ENCODE data around the gene KANSL1.
"Not testable (repeated sequence)": the region's sequence is repeated elsewhere in the genome, so short reads cannot be mapped to it uniquely, and the experiment has no call there.

KANSL1 gene

DNA sequence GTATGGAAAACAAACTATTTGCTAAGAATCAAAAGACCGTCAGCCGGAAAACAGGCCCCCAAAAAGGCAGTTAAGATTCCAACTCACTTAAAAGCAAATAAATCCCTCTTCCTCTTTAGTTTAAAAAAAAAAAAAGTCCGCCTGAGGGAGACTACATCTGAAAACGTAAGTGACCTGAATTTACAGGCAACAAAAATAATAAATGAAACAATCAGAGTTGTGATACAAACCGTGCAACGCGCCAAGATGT lies 1.1 kb downstream of the KANSL1 start:
- DNase-seq (ENCODE audit: low read depth in 3 of 3): no peak

DNA sequence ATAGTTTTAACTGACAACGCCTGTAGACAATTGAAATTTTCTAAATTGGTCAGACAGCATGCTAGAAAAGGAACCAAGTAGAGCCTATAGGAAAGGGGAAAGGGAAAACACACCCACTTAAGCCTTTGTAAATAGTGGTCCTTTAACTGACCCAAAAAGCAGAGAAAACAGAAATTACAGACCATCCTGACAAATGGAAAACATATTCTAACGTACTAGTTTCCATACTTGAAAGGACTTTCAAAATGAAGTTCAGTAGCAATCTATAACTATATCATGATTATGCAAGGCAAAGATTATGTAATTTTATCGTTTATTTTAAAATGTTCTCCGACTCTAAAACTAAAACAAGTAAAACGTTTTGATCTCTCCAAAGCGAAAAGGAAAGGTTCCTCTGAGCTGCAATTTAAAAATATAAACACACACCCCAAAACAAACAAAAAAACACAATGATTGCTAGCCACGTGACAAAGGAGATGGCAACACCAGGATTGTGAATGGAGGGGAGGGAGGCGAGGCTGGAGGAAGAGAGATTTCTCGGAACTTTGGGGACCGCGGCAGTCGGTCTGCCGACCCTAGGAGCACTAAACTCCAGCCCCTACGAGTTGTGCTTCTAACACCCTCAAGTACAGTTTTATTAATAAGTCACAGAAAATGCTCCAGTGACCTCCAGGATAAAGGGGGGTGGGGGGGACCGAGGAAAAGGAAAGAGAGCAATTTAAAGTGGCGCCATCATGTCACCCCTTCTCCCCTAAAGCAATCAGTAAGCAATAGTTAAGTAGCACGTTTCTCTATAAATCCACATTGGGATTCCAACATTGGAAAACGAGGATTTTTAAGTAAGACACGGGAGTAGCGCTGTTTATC lies 1.7 kb downstream of the KANSL1 start:
- no peak for DNase-seq (ENCODE audit: low read depth in 3 of 3)

DNA sequence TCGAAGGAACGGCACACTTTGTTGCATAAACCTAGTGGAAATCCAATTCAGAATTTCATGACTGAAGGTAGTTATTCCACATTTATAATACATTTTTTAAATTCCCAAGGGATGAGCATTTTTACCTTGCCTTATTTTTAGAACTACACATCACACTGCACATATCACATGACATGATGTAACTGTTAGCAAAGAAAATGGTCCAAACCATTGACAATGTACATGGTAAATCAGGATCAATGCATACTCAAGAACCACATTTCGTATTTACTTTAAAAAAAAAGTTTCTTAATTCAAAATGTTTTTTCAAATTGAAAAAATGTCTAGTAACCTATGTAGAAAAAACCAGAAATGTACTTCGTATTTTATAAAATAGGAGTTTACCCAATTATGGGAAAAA lies 2.5 kb downstream of the KANSL1 start:
- no peak for DNase-seq (ENCODE audit: low read depth in 3 of 3)

DNA sequence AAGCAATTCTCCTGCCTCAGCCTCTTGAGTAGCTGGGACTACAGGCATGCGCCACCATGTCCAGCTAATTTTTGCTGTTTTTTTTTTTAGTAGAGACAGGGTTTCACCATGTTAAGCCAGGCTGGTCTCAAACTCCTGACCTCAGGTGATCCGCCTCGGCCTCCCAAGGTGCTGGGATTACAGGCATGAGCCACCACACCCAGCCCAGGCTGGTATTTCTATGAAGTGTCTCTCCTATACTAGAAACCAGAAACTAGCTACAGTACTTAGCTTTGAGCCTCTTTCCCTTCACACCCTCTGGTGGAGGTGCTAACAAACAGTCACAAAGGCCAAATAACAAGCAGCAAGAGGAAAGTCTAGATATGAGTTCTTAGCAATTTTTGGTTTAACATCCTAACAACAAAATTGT lies 6.4 kb downstream of the KANSL1 start:
- not testable (repeated sequence) for DNase-seq (ENCODE audit: low read depth in 3 of 3)

DNA sequence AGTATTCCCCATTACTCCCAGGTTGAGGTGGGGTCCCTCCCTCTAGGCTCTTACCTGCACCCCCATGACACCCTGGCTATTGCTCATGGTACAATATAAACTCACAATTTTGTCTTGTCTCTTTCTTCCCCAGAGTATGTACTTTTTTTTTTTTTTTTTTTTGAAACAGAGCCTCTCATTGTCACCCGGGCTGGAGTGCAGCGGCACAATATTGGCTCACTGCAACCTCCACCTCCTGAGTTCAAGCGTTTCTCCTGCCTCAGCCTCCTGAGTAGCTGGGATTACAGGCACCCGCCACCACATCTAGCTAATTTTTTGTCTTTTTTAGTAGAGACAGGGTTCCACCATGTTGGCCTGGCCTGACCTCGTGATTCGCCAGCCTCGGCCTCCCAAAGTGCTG lies 8.5 kb downstream of the KANSL1 start:
- no peak for DNase-seq (ENCODE audit: low read depth in 3 of 3)

DNA sequence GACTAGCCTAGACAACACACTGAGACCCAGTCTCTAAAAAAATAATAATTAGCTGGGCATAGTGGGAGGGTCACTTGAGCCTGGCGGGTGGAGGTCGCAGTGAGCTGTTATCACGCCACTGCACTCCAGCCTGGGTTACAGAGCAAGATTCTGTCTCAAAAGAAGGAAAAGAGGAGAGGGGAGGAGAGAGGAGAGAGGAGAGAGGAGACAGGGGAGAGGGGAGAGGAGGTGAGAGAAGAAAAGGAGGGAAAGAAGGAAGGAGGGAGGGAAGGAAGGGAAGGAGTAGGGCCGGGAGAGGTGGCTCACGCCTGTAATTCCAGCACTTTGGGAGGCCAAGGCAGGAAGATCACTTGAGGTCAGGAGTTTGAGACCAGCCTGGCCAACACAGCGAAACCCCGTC lies 9.8 kb downstream of the KANSL1 start:
- not testable (repeated sequence) for DNase-seq (ENCODE audit: low read depth in 3 of 3)

DNA sequence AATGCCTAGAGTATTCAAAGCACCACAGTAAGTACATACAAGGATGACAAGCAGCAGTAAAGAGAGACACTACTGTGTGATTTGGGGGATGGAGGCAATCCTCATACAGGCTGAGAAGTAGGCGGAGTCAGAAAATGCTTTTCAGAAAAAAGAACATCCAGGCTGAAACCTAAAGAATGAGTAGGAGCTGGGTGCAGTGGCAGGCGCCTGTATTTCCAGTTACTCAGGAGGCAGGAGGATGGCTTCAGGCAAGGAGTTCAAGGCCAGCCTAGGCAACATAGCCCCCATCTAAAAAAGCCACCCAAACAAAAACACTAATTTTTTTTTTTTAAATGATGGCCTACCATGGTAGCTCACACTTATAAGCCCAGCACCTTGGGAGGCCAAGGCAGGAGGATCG lies 10.3 kb downstream of the KANSL1 start:
- DNase-seq (ENCODE audit: low read depth in 3 of 3): no peak

DNA sequence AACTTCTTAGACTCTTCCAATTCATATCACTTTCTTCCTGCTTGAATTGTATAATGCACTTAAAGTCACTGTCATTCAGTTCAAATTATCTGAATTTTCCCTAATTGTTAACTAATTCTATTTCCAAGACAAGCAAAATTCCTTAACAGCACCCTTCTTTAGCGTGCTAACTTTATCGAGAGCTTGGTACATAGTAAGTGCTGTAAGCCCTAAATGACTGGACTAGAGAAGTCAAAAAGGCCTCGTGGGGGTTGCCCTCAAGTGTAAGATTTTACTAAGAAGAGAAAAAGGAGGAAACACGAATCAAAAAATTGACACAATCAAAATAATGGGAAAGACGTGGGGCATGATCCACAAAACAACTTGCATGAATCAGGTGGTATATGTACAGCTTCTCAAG lies 11.3 kb downstream of the KANSL1 start:
- DNase-seq (ENCODE audit: low read depth in 3 of 3): no peak

DNA sequence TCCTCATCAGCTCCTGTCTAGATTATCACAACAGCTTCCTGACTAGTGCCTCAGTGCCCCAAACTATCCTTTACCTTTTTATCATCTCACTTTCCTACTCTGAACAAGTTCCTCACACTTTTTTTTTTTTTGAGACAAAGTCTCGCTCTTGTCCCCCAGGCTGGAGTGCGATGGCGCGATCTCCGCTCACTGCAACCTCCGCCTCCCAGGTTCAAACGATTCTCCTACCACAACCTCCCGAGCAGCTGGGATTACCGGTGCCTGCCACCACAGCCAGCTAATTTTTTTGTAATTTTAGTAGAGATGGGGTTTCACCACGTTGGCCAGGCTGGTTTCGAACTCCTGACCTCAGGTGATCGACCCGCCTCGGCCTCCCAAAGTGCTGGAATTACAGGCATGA lies 11.9 kb downstream of the KANSL1 start:
- not testable (repeated sequence) for DNase-seq (ENCODE audit: low read depth in 3 of 3)

DNA sequence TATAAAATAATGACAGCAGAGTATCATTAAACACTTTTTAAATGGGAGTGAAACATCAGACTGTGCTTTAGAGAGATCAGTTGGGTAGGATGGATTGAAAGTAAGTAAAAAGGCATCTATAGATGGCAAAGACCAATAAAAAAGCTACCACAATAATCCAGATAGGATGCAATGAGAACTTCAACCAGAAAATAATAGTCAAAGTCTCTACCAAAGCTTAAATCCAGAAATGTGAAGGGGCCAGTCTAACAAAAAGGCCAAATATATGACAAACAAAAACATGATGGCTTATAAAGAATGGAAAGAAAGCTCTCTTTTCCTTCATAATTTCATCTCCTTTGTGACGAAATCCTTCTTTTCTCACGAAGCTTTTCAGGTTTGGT lies 12.3 kb downstream of the KANSL1 start:
- no peak for DNase-seq (ENCODE audit: low read depth in 3 of 3)

DNA sequence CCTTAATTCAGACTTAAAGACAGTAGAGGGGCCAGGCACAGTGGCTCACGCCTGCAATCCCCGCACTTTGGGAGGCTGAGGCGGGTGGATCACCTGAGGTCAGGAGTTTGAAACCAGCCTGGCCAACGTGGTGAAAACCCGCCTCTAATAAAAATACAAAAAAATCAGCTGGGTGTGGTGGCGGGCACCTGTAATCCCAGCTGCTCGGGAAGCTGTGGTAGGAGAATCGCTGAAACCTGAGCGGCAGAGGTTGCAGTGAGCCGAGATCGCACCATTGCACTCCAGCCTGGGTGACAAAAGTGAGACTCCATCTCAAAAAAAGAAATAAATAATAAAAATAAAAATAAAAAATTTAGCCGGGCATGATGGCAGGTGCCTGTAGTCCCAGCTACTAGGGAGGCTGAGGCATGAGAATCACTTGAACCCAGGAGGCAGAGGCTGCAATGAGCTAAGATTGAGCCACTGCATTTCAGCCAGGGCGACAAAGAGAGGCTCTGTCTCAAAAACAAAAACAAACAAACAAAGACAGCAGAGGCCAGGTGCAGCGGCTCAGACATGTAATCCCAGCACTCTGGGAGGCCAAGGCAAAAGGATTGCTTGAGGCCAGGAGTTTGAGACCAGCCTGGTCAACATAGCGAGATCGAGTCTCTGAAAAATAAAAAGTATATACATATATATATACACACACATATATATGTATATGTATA lies 12.9 kb downstream of the KANSL1 start:
- not testable (repeated sequence) for DNase-seq (ENCODE audit: low read depth in 3 of 3)

DNA sequence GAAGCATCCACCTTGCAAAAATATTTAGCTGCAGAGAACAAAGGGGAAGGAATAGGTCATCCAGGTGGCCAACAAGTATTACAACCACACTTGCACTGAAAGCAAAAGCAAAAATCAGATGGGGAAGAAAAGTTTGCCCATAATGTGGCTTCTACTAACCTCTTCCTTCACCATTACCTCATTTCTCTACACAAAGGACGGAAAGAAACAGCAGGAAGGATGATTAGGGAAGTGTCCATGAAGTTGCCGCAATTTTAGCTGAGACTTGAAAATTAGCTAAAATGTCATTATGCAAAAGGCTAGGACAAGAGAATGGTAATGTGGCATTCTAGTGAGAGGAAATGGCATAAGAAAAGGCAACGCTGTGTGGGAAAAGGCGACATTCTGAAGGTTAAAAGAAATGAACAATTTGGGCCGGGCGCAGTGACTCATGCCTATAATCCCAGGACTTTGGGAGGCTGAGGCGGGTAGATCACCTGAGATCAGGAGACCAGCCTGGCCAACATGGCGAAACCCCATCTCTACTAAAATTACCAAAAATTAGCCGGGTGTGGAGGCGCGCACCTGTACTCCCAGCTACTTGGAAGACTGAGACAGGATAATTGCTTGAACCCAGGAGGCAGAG lies 13.7 kb downstream of the KANSL1 start:
- DNase-seq (ENCODE audit: low read depth in 3 of 3): no peak

DNA sequence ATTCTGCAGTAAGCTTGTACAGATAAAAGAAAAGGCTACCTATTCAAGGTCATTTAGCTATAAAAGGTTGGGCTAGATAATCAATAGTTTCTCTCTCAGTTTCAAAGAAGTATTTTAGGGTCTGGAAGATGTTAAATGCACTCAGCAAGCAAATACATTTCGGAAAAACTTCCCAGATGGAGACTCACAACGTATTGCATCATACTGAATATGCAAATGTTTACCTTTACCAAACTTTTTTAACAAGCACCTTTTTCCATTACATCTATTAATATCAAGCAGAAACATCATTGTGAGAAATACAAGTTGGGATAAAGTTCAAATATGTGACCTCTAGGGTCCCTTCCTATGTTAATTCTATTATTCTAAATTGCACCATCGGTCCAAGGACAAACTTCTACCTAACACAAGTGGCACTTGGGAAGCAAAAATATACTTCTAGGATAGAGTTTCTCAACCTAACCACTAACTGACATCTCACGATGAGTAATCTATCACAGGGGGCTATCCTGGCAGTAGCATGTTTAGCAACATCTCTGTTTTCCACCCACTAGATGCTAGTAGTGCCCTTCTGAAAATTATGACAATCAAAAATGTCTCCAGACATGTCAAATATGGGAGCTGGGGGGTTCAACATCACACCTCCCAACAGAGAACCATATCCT lies 14.5 kb downstream of the KANSL1 start:
- DNase-seq (ENCODE audit: low read depth in 3 of 3): no peak

DNA sequence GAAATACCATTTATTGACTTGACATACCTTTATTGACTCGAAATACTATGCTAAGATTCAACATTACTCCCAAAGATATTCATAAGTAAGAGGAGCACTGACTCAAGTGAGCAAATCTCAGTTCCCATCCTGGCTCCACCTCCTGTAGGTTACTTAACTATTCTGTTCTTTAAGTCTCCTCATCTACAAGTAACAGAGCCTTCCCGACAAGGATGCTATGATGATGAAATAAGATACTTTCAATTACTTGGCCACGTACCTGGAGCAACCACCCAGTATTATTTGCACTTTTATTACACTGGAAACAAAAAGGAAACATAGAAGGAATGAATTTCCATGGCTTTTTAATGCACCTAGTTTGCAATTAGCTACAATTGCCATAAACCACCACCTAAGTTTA lies 16.3 kb downstream of the KANSL1 start:
- no peak for DNase-seq (ENCODE audit: low read depth in 3 of 3)

DNA sequence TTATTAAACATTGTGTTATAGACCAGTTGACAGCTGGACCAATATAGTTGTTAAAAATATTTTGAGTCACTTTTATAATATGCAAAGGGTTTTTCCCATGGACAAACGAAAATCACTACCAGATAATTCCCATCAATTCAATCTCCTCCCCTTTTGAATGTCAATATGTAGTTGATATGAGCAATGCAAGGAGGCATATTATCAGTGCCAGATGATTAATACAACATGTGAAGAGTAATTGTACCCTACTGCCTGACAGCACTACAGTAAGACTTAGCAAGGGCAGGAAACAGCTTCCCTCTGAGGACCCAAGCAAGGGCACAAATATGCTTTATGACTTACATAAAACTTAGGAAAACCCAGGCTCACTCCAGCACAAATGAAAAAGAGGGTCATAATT lies 17.3 kb downstream of the KANSL1 start:
- no peak for DNase-seq (ENCODE audit: low read depth in 3 of 3)

DNA sequence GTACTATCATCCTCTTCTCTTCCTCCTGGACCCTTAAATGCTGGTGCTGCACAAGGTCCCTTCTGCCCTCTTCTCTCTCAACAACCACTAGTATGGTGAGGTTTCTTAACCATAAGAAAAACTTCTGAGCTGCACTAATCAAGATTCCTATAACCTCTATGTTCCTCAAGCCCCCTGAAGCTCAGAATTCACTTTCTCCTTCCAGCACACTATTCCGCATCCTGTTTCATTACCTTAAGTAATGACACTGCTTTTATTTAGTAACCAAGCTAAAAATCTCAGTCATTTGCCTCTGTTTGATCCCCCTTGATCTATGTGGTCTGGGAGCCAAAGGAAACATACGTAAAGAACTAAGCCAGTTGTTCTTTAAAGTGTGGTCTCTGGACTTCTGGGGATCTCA lies 20.1 kb downstream of the KANSL1 start:
- no peak for DNase-seq (ENCODE audit: low read depth in 3 of 3)

DNA sequence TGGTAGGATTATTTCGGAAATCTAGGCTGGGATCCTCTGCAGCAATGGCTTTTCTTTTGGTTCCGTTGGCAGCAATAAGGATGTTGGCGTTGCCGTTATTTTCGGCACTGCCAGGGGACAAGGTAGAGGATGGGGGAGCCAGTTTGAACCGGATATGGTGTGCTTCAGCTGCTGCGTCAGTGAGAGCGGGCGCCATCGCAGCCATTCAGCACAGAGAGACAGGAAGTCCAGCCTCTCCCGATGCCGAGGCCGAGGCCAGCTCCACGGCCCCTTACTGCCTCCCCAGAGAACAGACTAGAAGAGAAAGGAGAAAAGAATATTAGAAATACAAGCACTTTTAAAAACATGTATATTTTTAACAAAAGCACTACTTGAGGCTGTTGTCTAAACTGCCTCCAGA lies 21.3 kb downstream of the KANSL1 start:
- DNase-seq (ENCODE audit: low read depth in 3 of 3): no peak

DNA sequence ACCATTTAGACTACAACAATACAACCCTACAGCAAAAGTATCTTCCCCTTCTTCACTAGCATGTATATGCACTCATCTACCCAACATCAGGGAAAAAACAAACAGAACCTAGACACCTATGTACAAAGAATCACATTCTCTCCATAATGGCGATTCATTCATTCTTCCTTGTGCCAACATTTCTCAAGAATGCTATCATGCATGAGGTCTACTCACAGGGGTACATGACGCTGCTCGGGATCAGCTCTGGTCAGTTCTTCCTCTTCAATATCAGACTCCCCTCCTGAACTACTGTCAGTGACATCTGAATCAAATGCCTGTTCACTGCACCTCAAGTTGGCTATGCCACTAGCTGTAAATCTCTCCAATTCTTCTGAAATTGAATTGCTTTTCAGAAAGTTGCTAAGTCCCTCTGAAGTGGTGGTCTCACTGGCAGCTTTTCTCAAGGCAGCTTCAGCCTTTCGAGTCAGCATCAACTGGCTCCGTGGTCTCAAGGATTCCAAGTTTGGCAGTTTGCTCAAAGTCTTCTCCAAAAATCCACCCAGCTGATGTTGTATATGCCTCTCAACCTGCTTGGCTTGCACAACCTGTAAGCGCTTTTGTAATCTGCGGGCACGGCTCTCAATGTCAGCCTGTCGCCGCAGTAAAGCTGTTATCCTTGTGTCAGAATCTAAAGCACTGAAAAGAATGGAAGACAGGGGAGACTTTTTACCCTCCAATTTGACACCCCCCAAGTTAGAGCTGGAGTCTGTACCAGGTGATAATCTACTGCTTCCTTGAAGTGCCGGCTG lies 22.4 kb downstream of the KANSL1 start:
- DNase-seq (ENCODE audit: low read depth in 3 of 3): no peak

DNA sequence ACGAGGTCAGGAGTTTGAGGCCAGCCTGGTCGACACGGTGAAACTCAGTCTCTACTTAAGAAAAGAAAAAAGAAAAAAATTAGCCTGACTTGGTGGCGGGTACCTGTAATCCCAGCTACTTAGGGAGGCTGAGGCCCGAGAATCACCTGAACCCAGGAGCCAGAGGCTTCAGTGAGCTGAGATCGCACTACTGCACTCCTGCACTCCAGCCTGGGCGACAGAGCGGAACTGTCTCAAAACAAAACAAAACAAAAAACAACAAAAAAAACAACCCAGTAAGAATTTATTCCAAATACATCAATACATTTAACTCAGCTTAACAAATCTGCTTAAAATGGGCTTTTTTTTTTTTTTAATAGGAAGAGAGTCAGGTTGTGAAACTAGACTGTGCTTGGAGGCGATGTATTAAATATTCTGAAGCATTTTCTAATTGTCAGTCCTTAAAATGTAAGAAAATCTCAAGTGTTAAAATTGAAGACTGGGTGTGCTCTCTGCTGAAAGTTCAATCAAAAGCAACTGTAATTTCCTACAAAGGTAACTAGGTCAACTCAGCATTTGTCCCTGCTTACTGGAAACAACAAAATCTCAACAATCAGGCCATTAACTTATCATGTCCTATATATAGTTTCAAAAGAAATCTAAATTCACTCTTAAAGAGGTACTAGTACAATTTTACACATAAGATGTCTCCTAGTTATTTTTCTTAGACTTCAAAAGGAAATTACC lies 23.2 kb downstream of the KANSL1 start:
- DNase-seq (ENCODE audit: low read depth in 3 of 3): no peak

DNA sequence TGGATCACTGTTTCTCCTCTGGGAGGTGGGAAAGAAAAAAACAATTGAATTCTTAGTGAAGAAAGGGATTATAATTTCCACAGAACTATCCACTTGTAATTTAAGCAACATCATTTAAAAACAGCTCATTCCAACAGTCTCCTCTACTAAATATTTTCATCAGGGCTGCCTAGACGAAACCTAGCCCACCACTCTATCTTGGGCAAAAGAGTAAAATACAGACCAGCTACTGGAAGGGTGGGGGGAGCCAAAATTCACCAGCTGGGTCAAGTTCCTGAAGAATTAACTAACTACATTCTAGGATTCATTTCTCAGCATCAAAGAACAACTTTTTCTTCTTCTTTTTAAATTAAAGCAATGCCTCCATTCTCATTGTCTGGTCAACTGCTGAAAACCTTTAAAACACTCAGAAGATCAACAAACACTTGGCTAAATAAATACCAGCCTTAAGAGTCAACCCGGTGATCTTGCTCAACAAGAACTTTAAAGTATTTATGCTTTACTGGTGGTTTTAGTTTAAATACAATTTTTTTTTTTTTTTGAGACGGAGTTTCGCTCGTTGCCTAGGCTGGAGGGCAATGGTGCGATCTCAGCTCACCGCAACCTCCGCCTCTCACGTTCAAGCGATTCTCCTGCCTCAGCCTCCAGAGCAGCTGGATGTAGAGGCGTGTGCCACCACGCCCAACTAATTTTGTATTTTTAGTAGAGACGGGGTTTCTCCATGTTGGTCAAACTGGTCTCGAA lies 25.2 kb downstream of the KANSL1 start:
- DNase-seq (ENCODE audit: low read depth in 3 of 3): no peak

All from stimulated activated CD4-positive, alpha-beta T cell treated with anti-CD3 and anti-CD28 coated beads, TNF-alpha, amount 100 ng/mL, for 4 hours (primary cell).